ENCODE measurements around the gene TET1. TPM values are rescaled to one million over a fixed set of nuclear protein-coding genes. Genes with fewer than 3 reads are reported as not detected.

TET1 gene
- total RNA-seq (2014; rRNA removed; shearing (Covaris generic)) (82.5 and 90.5 TPM in 2 replicates), polyA plus RNA-seq (2016; fragmentation: Nextera tagmentation; extraction: Ambion mirVana) (32.5 and 37.2 TPM in 2 replicates)
- long read RNA-seq, partial matches to known transcripts = 42 of 48 reads
- long read RNA-seq, other reads (novel, unspliced or antisense) = 6 of 48 reads

GRCh38 chr10:68560186-68560942 lies at the start of gene TET1:
Gene TET1 (plus strand): TSS chr10:68560337. CDS start chr10:68572339, 12,002 bp downstream.
- no peaks in the 10 kb centered on the region for H3K27me3 ChIP-seq (ENCODE audit: insufficient read depth)
- ATAC-seq = peak; percentile 71
- Mint-ChIP-seq H3K4me1 (peaks cover 31% of the 10 kb centered on the region), H3K27ac (peak within 1 kb of the TSS; percentile 85), H3K9me3 (no peaks in the 10 kb centered on the region), H3K4me3 (peak within 1 kb of the TSS; percentile 93), H3K27me3 (ENCODE audit: insufficient read depth, low read depth, poor library complexity) (peaks cover 9% of the 10 kb centered on the region), H3K36me3 (ENCODE audit: low read depth) (peaks cover 17% of the 10 kb centered on the region; the same call in 2 of the 3 replicates)
- TF ChIP-seq NANOG (IDR thresholded peaks at IDR 0.05; ENCODE audit: borderline replicate concordance) (no peak), STAT1 (IDR thresholded peaks at IDR 0.05; ENCODE audit: unreplicated experiment) (no peak), ZNF114 (CRISPR knock-in tag; IDR thresholded peaks at IDR 0.05) (no peak), JUNB (IDR thresholded peaks at IDR 0.05; ENCODE audit: unreplicated experiment) (no peak), POLR2AphosphoS5 (IDR thresholded peaks at IDR 0.05; ENCODE audit: low read depth) (peak; percentile 97), CTCF (conservative IDR thresholded peaks at IDR 0.05; ENCODE audit: low read depth in 2 of 2) (0 out of 4 replicates have a peak, but pooled peaks of 1 of the 2 experiments have one; percentile 8), EZH2phosphoT487 (IDR thresholded peaks at IDR 0.05; ENCODE audit: unreplicated experiment) (no peak), CREB1 (CRISPR knock-in tag; IDR thresholded peaks at IDR 0.05; ENCODE audit: low read depth) (peak; percentile 39), ZNF331 (CRISPR knock-in tag; IDR thresholded peaks at IDR 0.05; ENCODE audit: low read depth) (no peak), ETS1 (IDR thresholded peaks at IDR 0.05) (peak; percentile 64; the same call in 1 of the 2 replicates), EZH2 (IDR thresholded peaks at IDR 0.05; ENCODE audit: low read depth, unreplicated experiment) (no peak)
- TF ChIP-seq, protein P1, sequence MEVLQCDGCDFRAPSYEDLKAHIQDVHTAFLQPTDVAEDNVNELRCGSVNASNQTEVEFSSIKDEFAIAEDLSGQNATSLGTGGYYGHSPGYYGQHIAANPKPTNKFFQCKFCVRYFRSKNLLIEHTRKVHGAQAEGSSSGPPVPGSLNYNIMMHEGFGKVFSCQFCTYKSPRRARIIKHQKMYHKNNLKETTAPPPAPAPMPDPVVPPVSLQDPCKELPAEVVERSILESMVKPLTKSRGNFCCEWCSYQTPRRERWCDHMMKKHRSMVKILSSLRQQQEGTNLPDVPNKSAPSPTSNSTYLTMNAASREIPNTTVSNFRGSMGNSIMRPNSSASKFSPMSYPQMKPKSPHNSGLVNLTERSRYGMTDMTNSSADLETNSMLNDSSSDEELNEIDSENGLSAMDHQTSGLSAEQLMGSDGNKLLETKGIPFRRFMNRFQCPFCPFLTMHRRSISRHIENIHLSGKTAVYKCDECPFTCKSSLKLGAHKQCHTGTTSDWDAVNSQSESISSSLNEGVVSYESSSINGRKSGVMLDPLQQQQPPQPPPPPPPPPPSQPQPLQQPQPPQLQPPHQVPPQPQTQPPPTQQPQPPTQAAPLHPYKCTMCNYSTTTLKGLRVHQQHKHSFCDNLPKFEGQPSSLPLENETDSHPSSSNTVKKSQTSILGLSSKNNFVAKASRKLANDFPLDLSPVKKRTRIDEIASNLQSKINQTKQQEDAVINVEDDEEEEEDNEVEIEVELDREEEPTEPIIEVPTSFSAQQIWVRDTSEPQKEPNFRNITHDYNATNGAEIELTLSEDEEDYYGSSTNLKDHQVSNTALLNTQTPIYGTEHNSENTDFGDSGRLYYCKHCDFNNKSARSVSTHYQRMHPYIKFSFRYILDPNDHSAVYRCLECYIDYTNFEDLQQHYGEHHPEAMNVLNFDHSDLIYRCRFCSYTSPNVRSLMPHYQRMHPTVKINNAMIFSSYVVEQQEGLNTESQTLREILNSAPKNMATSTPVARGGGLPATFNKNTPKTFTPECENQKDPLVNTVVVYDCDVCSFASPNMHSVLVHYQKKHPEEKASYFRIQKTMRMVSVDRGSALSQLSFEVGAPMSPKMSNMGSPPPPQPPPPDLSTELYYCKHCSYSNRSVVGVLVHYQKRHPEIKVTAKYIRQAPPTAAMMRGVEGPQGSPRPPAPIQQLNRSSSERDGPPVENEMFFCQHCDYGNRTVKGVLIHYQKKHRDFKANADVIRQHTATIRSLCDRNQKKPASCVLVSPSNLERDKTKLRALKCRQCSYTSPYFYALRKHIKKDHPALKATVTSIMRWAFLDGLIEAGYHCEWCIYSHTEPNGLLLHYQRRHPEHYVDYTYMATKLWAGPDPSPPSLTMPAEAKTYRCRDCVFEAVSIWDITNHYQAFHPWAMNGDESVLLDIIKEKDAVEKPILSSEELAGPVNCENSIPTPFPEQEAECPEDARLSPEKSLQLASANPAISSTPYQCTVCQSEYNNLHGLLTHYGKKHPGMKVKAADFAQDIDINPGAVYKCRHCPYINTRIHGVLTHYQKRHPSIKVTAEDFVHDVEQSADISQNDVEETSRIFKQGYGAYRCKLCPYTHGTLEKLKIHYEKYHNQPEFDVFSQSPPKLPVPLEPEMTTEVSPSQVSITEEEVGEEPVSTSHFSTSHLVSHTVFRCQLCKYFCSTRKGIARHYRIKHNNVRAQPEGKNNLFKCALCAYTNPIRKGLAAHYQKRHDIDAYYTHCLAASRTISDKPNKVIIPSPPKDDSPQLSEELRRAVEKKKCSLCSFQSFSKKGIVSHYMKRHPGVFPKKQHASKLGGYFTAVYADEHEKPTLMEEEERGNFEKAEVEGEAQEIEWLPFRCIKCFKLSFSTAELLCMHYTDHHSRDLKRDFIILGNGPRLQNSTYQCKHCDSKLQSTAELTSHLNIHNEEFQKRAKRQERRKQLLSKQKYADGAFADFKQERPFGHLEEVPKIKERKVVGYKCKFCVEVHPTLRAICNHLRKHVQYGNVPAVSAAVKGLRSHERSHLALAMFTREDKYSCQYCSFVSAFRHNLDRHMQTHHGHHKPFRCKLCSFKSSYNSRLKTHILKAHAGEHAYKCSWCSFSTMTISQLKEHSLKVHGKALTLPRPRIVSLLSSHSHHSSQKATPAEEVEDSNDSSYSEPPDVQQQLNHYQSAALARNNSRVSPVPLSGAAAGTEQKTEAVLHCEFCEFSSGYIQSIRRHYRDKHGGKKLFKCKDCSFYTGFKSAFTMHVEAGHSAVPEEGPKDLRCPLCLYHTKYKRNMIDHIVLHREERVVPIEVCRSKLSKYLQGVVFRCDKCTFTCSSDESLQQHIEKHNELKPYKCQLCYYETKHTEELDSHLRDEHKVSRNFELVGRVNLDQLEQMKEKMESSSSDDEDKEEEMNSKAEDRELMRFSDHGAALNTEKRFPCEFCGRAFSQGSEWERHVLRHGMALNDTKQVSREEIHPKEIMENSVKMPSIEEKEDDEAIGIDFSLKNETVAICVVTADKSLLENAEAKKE (CRISPR knock-in tag; IDR thresholded peaks at IDR 0.05) = no peak
- TF ChIP-seq, protein P2, sequence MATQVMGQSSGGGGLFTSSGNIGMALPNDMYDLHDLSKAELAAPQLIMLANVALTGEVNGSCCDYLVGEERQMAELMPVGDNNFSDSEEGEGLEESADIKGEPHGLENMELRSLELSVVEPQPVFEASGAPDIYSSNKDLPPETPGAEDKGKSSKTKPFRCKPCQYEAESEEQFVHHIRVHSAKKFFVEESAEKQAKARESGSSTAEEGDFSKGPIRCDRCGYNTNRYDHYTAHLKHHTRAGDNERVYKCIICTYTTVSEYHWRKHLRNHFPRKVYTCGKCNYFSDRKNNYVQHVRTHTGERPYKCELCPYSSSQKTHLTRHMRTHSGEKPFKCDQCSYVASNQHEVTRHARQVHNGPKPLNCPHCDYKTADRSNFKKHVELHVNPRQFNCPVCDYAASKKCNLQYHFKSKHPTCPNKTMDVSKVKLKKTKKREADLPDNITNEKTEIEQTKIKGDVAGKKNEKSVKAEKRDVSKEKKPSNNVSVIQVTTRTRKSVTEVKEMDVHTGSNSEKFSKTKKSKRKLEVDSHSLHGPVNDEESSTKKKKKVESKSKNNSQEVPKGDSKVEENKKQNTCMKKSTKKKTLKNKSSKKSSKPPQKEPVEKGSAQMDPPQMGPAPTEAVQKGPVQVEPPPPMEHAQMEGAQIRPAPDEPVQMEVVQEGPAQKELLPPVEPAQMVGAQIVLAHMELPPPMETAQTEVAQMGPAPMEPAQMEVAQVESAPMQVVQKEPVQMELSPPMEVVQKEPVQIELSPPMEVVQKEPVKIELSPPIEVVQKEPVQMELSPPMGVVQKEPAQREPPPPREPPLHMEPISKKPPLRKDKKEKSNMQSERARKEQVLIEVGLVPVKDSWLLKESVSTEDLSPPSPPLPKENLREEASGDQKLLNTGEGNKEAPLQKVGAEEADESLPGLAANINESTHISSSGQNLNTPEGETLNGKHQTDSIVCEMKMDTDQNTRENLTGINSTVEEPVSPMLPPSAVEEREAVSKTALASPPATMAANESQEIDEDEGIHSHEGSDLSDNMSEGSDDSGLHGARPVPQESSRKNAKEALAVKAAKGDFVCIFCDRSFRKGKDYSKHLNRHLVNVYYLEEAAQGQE (IDR thresholded peaks at IDR 0.05; ENCODE audit: unreplicated experiment) = peak; percentile 31
- peak; percentile 96 for DNase-seq (ENCODE audit: low spot score)
- H3K4me3 ChIP-seq = peak within 1 kb of the TSS; percentile 97
- H3K36me3 ChIP-seq (ENCODE audit: insufficient read depth) = no peaks in the 10 kb centered on the region
- peaks cover 26% of the 10 kb centered on the region for H3K4me1 ChIP-seq (ENCODE audit: insufficient read depth)
- H3F3A ChIP-seq (replicated peaks; ENCODE audit: low read depth) = peaks cover 9% of the 10 kb centered on the region; the same call in 1 of the 2 replicates
- H3K27ac ChIP-seq (ENCODE audit: low read depth) = peak within 1 kb of the TSS; percentile 84
- no peaks in the 10 kb centered on the region for H3K9me2 ChIP-seq (ENCODE audit: insufficient read depth)
- peak within 1 kb of the TSS; percentile 85 for H3K4me2 ChIP-seq
- H2AFZ ChIP-seq = peak within 1 kb of the TSS; percentile 72; the same call in 1 of the 2 replicates
- peaks cover 5% of the 10 kb centered on the region; the same call in 1 of the 2 replicates for H4K20me1 ChIP-seq (replicated peaks; ENCODE audit: insufficient read depth)
- peaks cover 49% of the 10 kb centered on the region for H3K79me2 ChIP-seq (replicated peaks; ENCODE audit: insufficient read depth)

Data from GM23338 (cell line).